NOMO-1 treated with DMSO at 0.1 percent for 48 hours (cell line): Measurements from ENCODE around the gene TBL1X.
A peak's percentile ranks its signal among the peaks of the same experiment; 100 is the strongest.

Experiments
- DNase-seq: peaks from one replicate; lab custom pipeline; 2025; ENCODE audit not compliant: unreplicated experiment; lab: John Stamatoyannopoulos, UW

Gene TBL1X

GRCh38 chrX:9494771-9495170 is 29.9 kb downstream of the TBL1X start:
- DNase-seq: peak; percentile 26

GRCh38 chrX:9495496-9495895 is 30.6 kb downstream of the TBL1X start:
- DNase-seq: no peak

GRCh38 chrX:9498236-9498635 is 33.4 kb downstream of the TBL1X start:
- no peak for DNase-seq

- no peak for DNase-seq
These were observed 35.7 kb downstream of the TBL1X start for GRCh38 chrX:9500584-9500983.

GRCh38 chrX:9501362-9501761 is 36.5 kb downstream of the TBL1X start:
- DNase-seq: no peak

GRCh38 chrX:9503261-9503660 is 38.4 kb downstream of the TBL1X start:
- DNase-seq: no peak

- no peak for DNase-seq
These were observed 45.5 kb downstream of the TBL1X start for GRCh38 chrX:9510366-9510765.

- no peak for DNase-seq
These were observed 46.1 kb downstream of the TBL1X start for GRCh38 chrX:9510980-9511379.

GRCh38 chrX:9515489-9515888 is 50.6 kb downstream of the TBL1X start:
- DNase-seq: no peak

- DNase-seq: peak; percentile 52
These were observed 51.2 kb downstream of the TBL1X start for GRCh38 chrX:9515973-9516538.

GRCh38 chrX:9516635-9517034 is 51.8 kb downstream of the TBL1X start:
- no peak for DNase-seq

- no peak for DNase-seq
These were observed 53.2 kb downstream of the TBL1X start for GRCh38 chrX:9518051-9518450.

GRCh38 chrX:9518889-9519288 is 54.0 kb downstream of the TBL1X start:
- no peak for DNase-seq

GRCh38 chrX:9519546-9520216 is 54.8 kb downstream of the TBL1X start:
- DNase-seq: no peak

- DNase-seq: no peak
These were observed 55.3 kb downstream of the TBL1X start for GRCh38 chrX:9520217-9520590.

- no peak for DNase-seq
These were observed 57.7 kb downstream of the TBL1X start for GRCh38 chrX:9522378-9523155.

- DNase-seq: no peak
These were observed 60.8 kb downstream of the TBL1X start for GRCh38 chrX:9525511-9526248.

- DNase-seq: no peak
These were observed 62.1 kb downstream of the TBL1X start for GRCh38 chrX:9526965-9527364.

- no peak for DNase-seq
These were observed 63.6 kb downstream of the TBL1X start for GRCh38 chrX:9528498-9528897.

- no peak for DNase-seq
These were observed 64.4 kb downstream of the TBL1X start for GRCh38 chrX:9529223-9529622.

- no peak for DNase-seq
These were observed 66.0 kb downstream of the TBL1X start for GRCh38 chrX:9530848-9531274.

GRCh38 chrX:9532349-9532748 is 67.5 kb downstream of the TBL1X start:
- DNase-seq: no peak
